ENCODE data around the gene ASPSCR1.

Gene ASPSCR1

DNA sequence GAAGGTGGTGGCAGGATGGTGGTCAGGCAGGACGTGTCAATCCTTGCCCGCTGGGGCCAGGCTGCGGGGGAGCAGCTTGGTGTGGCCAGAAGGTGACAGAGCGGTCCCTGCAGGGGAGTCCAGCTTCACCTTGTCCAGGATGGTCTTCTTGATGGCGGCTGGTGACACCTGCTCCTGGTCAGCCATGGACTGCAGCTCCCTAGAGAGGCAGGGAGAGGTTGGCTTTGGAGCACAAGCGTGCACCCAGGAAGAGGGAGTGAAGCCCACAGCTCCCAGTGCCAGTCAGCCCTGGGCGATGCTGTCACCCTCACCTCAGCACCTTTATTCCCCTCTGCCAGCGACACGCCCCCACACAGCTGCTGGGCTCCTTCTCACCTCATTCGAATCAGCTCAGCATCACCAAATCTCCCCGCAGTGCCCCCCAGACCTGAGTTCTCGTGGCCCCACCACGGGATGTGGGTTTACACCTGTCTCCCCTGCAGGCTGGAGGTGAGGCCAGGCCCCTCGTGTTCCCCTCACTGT is 44.2 kb upstream of the ASPSCR1 start:
- Histone ChIP-seq H3K36me3 (ENCODE audit: insufficient read depth, low read length) (no peaks in the 10 kb centered on the region), H3K27ac (ENCODE audit: low read depth, low read length) (no peak overlapping the region), H3K4me1 (ENCODE audit: control insufficient read depth, insufficient read depth, low read length, unreplicated experiment) (no peaks in the 10 kb centered on the region), H3K79me2 (ENCODE audit: control insufficient read depth, insufficient read depth, low read length, unreplicated experiment) (peaks cover 4% of the 10 kb centered on the region), H3K27me3 (ENCODE audit: insufficient read depth, low read length) (no peaks in the 10 kb centered on the region), H3K4me3 (ENCODE audit: low read depth, low read length) (no peak overlapping the region), H2AFZ (ENCODE audit: low read length, unreplicated experiment) (no peak overlapping the region)

GRCh38 chr17:81934098-81934757 is 43.2 kb upstream of the ASPSCR1 start:
- Histone ChIP-seq H3K4me1 (ENCODE audit: control insufficient read depth, insufficient read depth, low read length, unreplicated experiment) (no peaks in the 10 kb centered on the region), H3K4me3 (ENCODE audit: low read depth, low read length) (no peak overlapping the region), H3K27me3 (ENCODE audit: insufficient read depth, low read length) (no peaks in the 10 kb centered on the region), H2AFZ (ENCODE audit: low read length, unreplicated experiment) (no peak overlapping the region), H3K36me3 (ENCODE audit: insufficient read depth, low read length) (no peaks in the 10 kb centered on the region), H3K79me2 (ENCODE audit: control insufficient read depth, insufficient read depth, low read length, unreplicated experiment) (peaks cover 4% of the 10 kb centered on the region), H3K27ac (ENCODE audit: low read depth, low read length) (no peak overlapping the region)

DNA sequence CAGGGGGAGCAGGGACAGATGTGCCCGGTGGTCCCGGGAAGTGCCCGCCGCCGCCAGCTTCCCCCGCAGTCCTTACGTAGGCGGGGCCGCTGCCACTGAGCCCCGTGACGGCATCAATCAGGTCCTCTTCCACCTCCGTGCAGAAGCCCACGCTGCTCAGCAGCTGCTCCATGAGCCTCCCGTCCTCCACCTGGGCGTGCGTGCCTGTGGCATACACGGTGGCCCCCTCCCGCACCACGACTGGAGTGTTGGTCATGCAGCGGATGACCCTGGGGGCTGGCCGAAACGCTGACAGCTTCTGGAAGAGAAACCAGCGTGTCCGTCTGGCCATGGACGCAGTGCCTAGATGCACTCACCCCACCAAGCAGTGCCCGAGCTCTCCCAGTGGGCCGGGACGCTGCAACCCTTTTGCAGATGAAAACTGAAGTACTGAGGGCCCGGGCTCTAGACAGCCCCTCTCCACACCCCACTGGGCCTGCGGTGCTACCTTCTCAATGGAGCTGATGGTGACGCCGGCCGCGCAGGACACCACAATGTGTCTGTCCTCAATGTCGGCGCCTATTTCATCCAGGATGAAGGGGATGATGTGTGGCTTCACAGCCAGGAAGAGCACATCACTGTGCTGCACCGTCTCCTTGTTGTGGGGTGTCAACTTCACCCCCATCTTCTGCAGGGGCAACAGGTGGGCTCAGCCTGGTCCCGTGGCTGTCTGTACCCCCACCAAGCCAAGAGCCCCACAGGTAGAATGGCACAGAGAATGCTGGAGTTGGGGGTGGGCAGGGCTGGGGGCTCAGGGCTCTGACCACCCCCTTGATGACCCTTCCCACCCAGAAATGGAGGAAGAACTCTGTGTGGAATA is 42.4 kb upstream of the ASPSCR1 start:
- H3K27ac ChIP-seq (ENCODE audit: low read depth, low read length): no peak overlapping the region
- no peaks in the 10 kb centered on the region for H3K36me3 ChIP-seq (ENCODE audit: insufficient read depth, low read length)
- no peak overlapping the region; the same call in 1 of the 2 replicates for H3K4me3 ChIP-seq (ENCODE audit: low read depth, low read length)
- H3K27me3 ChIP-seq (ENCODE audit: insufficient read depth, low read length): no peaks in the 10 kb centered on the region
- no peak overlapping the region for H2AFZ ChIP-seq (ENCODE audit: low read length, unreplicated experiment)
- H3K79me2 ChIP-seq (ENCODE audit: control insufficient read depth, insufficient read depth, low read length, unreplicated experiment): peaks cover 4% of the 10 kb centered on the region
- no peaks in the 10 kb centered on the region for H3K4me1 ChIP-seq (ENCODE audit: control insufficient read depth, insufficient read depth, low read length, unreplicated experiment)

GRCh38 chr17:81935709-81936084 is 41.7 kb upstream of the ASPSCR1 start:
- no peaks in the 10 kb centered on the region for H3K27me3 ChIP-seq (ENCODE audit: insufficient read depth, low read length)
- H3K4me1 ChIP-seq (ENCODE audit: control insufficient read depth, insufficient read depth, low read length, unreplicated experiment): no peaks in the 10 kb centered on the region
- H3K4me3 ChIP-seq (ENCODE audit: low read depth, low read length): peak overlapping the region; percentile 89
- no peak overlapping the region for H3K27ac ChIP-seq (ENCODE audit: low read depth, low read length)
- no peaks in the 10 kb centered on the region for H3K36me3 ChIP-seq (ENCODE audit: insufficient read depth, low read length)
- H3K79me2 ChIP-seq (ENCODE audit: control insufficient read depth, insufficient read depth, low read length, unreplicated experiment): peaks cover 4% of the 10 kb centered on the region
- H2AFZ ChIP-seq (ENCODE audit: low read length, unreplicated experiment): no peak overlapping the region

- H3K4me1 ChIP-seq (ENCODE audit: control insufficient read depth, insufficient read depth, low read length, unreplicated experiment): no peaks in the 10 kb centered on the region
These were observed 38.2 kb upstream of the ASPSCR1 start for GRCh38 chr17:81939218-81939617.

GRCh38 chr17:81939881-81940385 is 37.5 kb upstream of the ASPSCR1 start:
- H3K4me1 ChIP-seq (ENCODE audit: control insufficient read depth, insufficient read depth, low read length, unreplicated experiment): no peaks in the 10 kb centered on the region
- H3K36me3 ChIP-seq (ENCODE audit: insufficient read depth, low read length): no peaks in the 10 kb centered on the region
- no peak overlapping the region for H3K27ac ChIP-seq (ENCODE audit: low read depth, low read length)
- H3K79me2 ChIP-seq (ENCODE audit: control insufficient read depth, insufficient read depth, low read length, unreplicated experiment): peaks cover 4% of the 10 kb centered on the region
- no peak overlapping the region for H3K4me3 ChIP-seq (ENCODE audit: low read depth, low read length)
- no peaks in the 10 kb centered on the region for H3K27me3 ChIP-seq (ENCODE audit: insufficient read depth, low read length)
- no peak overlapping the region for H2AFZ ChIP-seq (ENCODE audit: low read length, unreplicated experiment)

More at GRCh38 chr17:81939218-81939617, 38.2 kb upstream of the ASPSCR1 start:
- H3K27ac ChIP-seq (ENCODE audit: low read depth, low read length): no peak overlapping the region
- H3K79me2 ChIP-seq (ENCODE audit: control insufficient read depth, insufficient read depth, low read length, unreplicated experiment): peaks cover 4% of the 10 kb centered on the region
- H3K4me3 ChIP-seq (ENCODE audit: low read depth, low read length): no peak overlapping the region
- no peak overlapping the region for H2AFZ ChIP-seq (ENCODE audit: low read length, unreplicated experiment)
- H3K27me3 ChIP-seq (ENCODE audit: insufficient read depth, low read length): no peaks in the 10 kb centered on the region
- no peaks in the 10 kb centered on the region for H3K36me3 ChIP-seq (ENCODE audit: insufficient read depth, low read length)

DNA sequence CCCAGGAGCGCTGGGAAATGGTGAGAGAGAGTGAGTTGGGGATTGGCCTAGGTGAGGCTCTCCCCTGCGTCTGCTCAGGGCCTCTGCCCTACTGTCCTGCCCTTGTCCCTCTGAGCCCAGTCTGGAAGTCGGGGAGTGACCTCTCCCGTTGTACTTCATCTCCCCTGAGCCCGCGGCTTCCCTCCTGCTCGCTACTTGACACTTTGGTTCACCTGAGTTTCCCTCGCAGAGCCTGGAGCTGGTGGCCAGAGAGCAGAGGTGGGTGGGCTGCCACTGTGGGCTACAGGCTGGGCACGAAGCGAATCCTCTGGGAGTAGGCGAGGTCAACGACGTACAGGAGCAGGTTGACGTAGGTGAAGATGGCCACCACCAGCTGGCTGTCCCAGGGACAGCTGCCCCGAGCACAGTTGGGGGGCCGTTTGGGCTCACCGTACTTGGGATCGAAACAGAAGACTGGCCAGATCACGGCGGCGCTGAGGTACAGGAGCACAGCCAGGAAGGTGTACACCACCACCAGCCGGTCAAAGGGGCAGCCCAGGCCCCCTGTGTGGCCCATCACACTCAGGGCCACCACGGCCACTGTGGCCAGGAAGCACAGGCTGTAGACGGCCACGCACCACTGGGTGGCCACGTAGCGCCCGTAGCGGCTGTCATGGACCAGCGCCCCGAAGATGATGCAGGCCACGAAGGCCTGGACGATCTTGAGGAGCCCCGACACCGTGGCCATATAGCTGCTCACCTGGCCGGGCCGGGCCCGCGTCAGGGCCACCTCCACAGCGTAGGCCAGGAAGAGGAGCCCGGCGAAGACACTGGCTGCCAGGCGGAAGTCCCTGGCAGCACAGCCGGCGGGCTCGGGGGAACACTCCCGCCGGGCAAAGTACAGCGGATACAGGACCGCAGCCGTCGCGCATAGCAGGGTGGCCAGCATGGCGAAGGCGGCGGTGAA is 36.6 kb upstream of the ASPSCR1 start:
- Histone ChIP-seq H2AFZ (ENCODE audit: low read length, unreplicated experiment) (no peak overlapping the region), H3K79me2 (ENCODE audit: control insufficient read depth, insufficient read depth, low read length, unreplicated experiment) (peaks cover 2% of the 10 kb centered on the region), H3K27ac (ENCODE audit: low read depth, low read length) (no peak overlapping the region), H3K36me3 (ENCODE audit: insufficient read depth, low read length) (no peaks in the 10 kb centered on the region), H3K4me1 (ENCODE audit: control insufficient read depth, insufficient read depth, low read length, unreplicated experiment) (no peaks in the 10 kb centered on the region), H3K27me3 (ENCODE audit: insufficient read depth, low read length) (no peaks in the 10 kb centered on the region), H3K4me3 (ENCODE audit: low read depth, low read length) (no peak overlapping the region)

DNA sequence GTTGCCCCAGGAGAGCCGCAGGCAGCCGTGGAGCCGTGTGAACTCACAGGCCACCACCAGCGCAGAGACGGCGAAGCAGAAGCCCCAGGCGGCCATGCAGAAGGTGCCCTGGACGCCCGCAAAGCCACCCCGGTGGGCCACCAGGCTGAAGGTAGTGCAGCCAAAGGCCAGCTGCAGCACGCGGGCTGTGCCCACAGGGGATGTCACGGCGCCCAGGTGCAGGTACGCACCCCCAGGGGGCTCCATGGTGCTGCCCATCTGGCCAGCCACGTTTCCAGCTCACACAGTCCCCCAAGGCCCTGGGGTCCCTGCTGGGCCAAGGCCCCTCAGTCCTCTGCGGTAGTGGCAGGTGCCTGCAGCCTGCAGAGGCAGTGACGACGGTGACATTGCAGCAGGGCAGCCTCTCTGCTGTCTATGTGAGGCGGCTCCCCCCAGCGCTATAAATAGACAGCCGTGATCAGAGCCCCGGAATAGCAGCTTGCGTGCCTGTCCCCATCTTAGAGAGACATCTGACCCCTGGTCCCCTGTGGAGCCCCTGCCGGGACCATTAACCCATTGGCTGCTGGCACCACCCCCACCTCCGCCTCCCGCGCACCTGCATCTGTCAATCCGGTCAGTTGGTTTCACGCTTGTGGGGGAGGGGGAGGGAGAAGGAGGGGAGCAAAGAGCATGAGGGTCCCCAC is 35.8 kb upstream of the ASPSCR1 start:
- Histone ChIP-seq H3K36me3 (ENCODE audit: insufficient read depth, low read length) (no peaks in the 10 kb centered on the region), H3K4me1 (ENCODE audit: control insufficient read depth, insufficient read depth, low read length, unreplicated experiment) (no peaks in the 10 kb centered on the region), H3K27ac (ENCODE audit: low read depth, low read length) (no peak overlapping the region), H2AFZ (ENCODE audit: low read length, unreplicated experiment) (no peak overlapping the region), H3K4me3 (ENCODE audit: low read depth, low read length) (no peak overlapping the region), H3K27me3 (ENCODE audit: insufficient read depth, low read length) (no peaks in the 10 kb centered on the region), H3K79me2 (ENCODE audit: control insufficient read depth, insufficient read depth, low read length, unreplicated experiment) (no peaks in the 10 kb centered on the region)

- no peaks in the 10 kb centered on the region for H3K36me3 ChIP-seq (ENCODE audit: insufficient read depth, low read length)
- no peaks in the 10 kb centered on the region for H3K4me1 ChIP-seq (ENCODE audit: control insufficient read depth, insufficient read depth, low read length, unreplicated experiment)
- H3K27ac ChIP-seq (ENCODE audit: low read depth, low read length): no peak overlapping the region
- no peaks in the 10 kb centered on the region for H3K79me2 ChIP-seq (ENCODE audit: control insufficient read depth, insufficient read depth, low read length, unreplicated experiment)
- H3K27me3 ChIP-seq (ENCODE audit: insufficient read depth, low read length): no peaks in the 10 kb centered on the region
- no peak overlapping the region for H2AFZ ChIP-seq (ENCODE audit: low read length, unreplicated experiment)
- H3K4me3 ChIP-seq (ENCODE audit: low read depth, low read length): no peak overlapping the region
These were observed 35.3 kb upstream of the ASPSCR1 start for GRCh38 chr17:81942167-81942553.

- Histone ChIP-seq H3K79me2 (ENCODE audit: control insufficient read depth, insufficient read depth, low read length, unreplicated experiment) (no peaks in the 10 kb centered on the region), H2AFZ (ENCODE audit: low read length, unreplicated experiment) (no peak overlapping the region), H3K4me1 (ENCODE audit: control insufficient read depth, insufficient read depth, low read length, unreplicated experiment) (no peaks in the 10 kb centered on the region), H3K4me3 (ENCODE audit: low read depth, low read length) (no peak overlapping the region), H3K27ac (ENCODE audit: low read depth, low read length) (no peak overlapping the region), H3K27me3 (ENCODE audit: insufficient read depth, low read length) (no peaks in the 10 kb centered on the region), H3K36me3 (ENCODE audit: insufficient read depth, low read length) (no peaks in the 10 kb centered on the region)
These were observed 32.6 kb upstream of the ASPSCR1 start for GRCh38 chr17:81944858-81945257.
